Mesendoderm (in vitro differentiated cells): Measurements from ENCODE around the gene SPTBN4.
A peak's percentile ranks its signal among the peaks of the same experiment; 100 is the strongest.

Experiments
- DNase-seq: peaks from one replicate; pipeline ENCODE4 v3.0.0; 2013
- H2AK5ac ChIP-seq: 2 replicates; pipeline ENCODE4 v1.6.1; 2013; ENCODE audit warnings: low read length, inconsistent platforms
- H2BK120ac ChIP-seq: 2 replicates; pipeline ENCODE4 v1.6.1; 2013; ENCODE audit warnings: low read depth, mild to moderate bottlenecking, low read length, moderate library complexity, mixed read lengths
- H2BK15ac ChIP-seq: replicated peaks from 2 replicates; pipeline ENCODE4 v1.6.1; 2013; ENCODE audit warnings: low read depth, mild to moderate bottlenecking, moderate library complexity
- H2BK5ac ChIP-seq: 2 replicates; pipeline ENCODE4 v1.6.1; 2013; ENCODE audit warnings: low read length, inconsistent platforms
- H3K18ac ChIP-seq: 2 replicates; pipeline ENCODE4 v1.6.1; 2013; ENCODE audit warnings: mild to moderate bottlenecking, low read length, mixed read lengths
- H3K23ac ChIP-seq: one replicate; pipeline ENCODE4 v1.6.1; 2013; ENCODE audit warnings: low read length
- H3K27ac ChIP-seq: 2 replicates; pipeline ENCODE4 v1.5.1; 2013; ENCODE audit warnings: low read depth, mild to moderate bottlenecking, inconsistent platforms, low read length, moderate library complexity
- H3K27me3 ChIP-seq: 2 replicates; pipeline ENCODE4 v1.6.1; 2013; ENCODE audit warnings: low read length, control low read depth, mild to moderate bottlenecking, inconsistent platforms; ENCODE audit not compliant: insufficient read depth, poor library complexity
- H3K36me3 ChIP-seq: 2 replicates; pipeline ENCODE4 v1.6.1; 2013; ENCODE audit warnings: low read length, inconsistent platforms; ENCODE audit not compliant: control insufficient read depth, insufficient read depth
- H3K4ac ChIP-seq: one replicate; pipeline ENCODE4 v1.6.1; 2013; ENCODE audit warnings: low read depth, mild to moderate bottlenecking, low read length, moderate library complexity
- H3K4me1 ChIP-seq: 2 replicates; pipeline ENCODE4 v1.6.1; 2013; ENCODE audit warnings: low read depth, low read length, inconsistent platforms; ENCODE audit not compliant: control insufficient read depth
- H3K4me2 ChIP-seq: 2 replicates; pipeline ENCODE4 v1.6.1; 2013; ENCODE audit warnings: low read length
- H3K4me3 ChIP-seq: 2 replicates; pipeline ENCODE4 v1.5.1; 2013; ENCODE audit warnings: mild to moderate bottlenecking, low read length
- H3K56ac ChIP-seq: one replicate; pipeline ENCODE4 v1.6.1; 2013; ENCODE audit warnings: low read length
- H3K79me1 ChIP-seq: 2 replicates; pipeline ENCODE4 v1.6.1; 2013; ENCODE audit warnings: low read length, inconsistent platforms
- H3K79me2 ChIP-seq: 2 replicates; pipeline ENCODE4 v1.6.1; 2013; ENCODE audit warnings: mild to moderate bottlenecking, low read length; ENCODE audit not compliant: control insufficient read depth, insufficient read depth
- H3K9ac ChIP-seq: 2 replicates; pipeline ENCODE4 v1.6.1; 2013; ENCODE audit warnings: low read length, inconsistent platforms
- H4K5ac ChIP-seq: one replicate; pipeline ENCODE4 v1.6.1; 2013; ENCODE audit warnings: low read length
- H4K8ac ChIP-seq: one replicate; pipeline ENCODE4 v1.6.1; 2013; ENCODE audit warnings: low read depth, mild to moderate bottlenecking, control low read depth, low read length, moderate library complexity
- whole genome bisulfite sequencing: extraction: QIAGEN DNeasy Blood & Tissue Kit; methylation state at CpG from one replicate; pipeline ENCODE4 v1.1.7; 2013; ENCODE audit warnings: low lambda C conversion rate, missing lambda C conversion rate; ENCODE audit not compliant: insufficient coverage; ENCODE audit errors: extremely low coverage; 5-methylcytosine and 5-hydroxymethylcytosine counted together

The SPTBN4 gene

GRCh38 chr19:40528078-40528477 lies 61.3 kb downstream of the SPTBN4 start:
- Histone ChIP-seq H2BK5ac (no peak overlapping the region), H3K9ac (no peak overlapping the region), H3K79me1 (no peaks in the 10 kb centered on the region), H3K36me3 (no peaks in the 10 kb centered on the region), H3K27ac (no peak overlapping the region), H3K4me2 (no peak overlapping the region), H3K4ac (no peak overlapping the region), H2BK15ac (no peak overlapping the region), H3K18ac (no peak overlapping the region), H3K23ac (no peak overlapping the region), H4K5ac (no peak overlapping the region), H2AK5ac (no peak overlapping the region), H3K56ac (no peak overlapping the region), H3K79me2 (no peaks in the 10 kb centered on the region), H4K8ac (no peak overlapping the region), H3K27me3 (no peaks in the 10 kb centered on the region), H3K4me3 (no peak overlapping the region), H2BK120ac (no peak overlapping the region), H3K4me1 (peaks cover 2% of the 10 kb centered on the region)
- DNase-seq: no peak
- no CpG with 5 or more reads among the region's 6 CpGs for WGBS

GRCh38 chr19:40528533-40529092 lies 61.8 kb downstream of the SPTBN4 start:
- Histone ChIP-seq H3K4ac (no peak overlapping the region), H3K27ac (no peak overlapping the region), H2BK5ac (no peak overlapping the region), H2AK5ac (no peak overlapping the region), H2BK120ac (no peak overlapping the region), H3K4me2 (no peak overlapping the region), H3K79me2 (no peaks in the 10 kb centered on the region), H4K8ac (no peak overlapping the region), H3K23ac (no peak overlapping the region), H2BK15ac (no peak overlapping the region), H3K9ac (no peak overlapping the region), H3K4me3 (no peak overlapping the region), H3K56ac (peak overlapping the region; percentile 30), H4K5ac (no peak overlapping the region), H3K27me3 (no peaks in the 10 kb centered on the region), H3K36me3 (no peaks in the 10 kb centered on the region), H3K79me1 (no peaks in the 10 kb centered on the region), H3K18ac (no peak overlapping the region), H3K4me1 (peaks cover 2% of the 10 kb centered on the region)
- no peak for DNase-seq
- no CpG with 5 or more reads among the region's 14 CpGs for WGBS

DNA sequence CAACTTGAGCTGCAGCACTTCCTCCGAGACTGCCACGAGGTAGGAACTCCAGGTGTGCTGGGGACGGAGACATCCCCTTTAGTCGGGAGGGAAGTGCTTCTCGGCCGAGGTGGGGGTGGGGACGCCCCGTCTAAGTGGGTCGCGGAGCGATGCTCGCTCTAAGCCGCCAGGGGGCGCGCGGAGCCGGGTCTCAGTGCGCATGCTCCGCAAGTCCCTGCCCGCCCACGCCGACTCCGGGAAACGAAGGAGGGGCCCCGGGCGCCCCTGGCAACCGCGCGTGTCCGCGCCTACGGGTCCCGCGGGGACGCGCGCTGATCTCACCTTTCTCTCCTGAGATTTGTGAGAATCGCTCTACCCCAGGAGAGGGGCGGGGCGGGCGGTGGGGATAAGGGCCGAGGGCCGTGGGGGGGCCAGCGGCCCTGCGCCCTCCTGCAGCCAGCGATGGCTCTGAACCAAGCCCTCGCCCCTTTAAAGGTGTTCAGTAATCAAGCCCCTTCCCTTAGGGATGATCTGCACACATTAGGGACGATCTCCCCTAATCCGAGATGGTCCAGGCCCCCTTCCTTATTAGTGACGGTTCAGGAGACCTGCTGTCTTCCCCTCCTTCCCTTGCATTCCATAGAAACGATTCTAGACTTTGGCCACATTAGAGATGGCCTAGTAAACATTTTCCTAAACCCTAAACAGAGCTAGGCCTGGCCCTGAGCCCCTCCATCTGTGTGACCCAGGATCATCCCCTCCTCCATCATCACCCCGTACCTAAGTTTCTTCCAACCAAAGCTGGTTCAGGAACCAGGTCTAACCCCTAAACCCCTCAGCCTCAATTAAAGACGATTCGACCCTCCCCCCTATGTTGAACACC lies 62.5 kb downstream of the SPTBN4 start:
- H3K27ac ChIP-seq: no peak overlapping the region

DNA sequence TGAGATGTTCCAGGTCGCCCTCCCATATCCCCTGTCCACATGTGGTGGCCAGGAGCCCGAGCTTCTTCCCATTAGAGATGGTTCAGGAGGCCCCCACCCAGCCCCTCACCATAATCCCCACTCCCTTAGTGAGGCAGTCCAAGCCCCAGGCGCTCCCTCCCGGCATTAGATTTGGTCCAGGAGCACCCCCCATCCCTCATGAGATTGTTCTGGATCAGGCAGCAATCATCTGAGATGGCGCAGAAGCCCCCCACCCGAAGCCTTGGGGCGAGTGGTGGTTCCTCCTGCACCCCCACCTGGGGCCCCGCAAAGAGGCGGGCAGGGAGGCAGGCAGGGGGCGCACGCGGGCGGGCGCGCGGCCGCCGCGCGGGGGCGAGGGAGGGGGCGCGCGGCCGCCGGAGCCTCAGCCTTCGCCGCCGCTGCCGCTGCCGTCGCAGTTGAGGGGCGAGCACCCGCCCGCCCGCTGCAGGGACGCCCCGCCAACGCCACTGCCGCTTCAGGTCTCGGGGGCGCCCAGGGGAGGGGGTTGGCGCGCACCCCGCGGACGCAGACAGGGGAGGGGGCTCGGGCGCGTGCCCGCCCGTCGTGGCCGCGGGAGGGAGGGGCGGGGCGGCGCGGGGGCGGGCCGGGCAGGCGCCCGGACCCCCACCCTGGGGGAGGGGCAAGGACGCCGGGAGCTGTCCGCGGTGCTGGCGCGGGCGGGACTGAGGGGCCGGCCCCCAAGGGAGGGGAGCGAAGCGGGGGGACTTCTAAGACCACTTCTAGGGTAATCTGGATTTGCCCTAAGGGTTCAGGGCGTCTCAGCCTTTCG lies 63.5 kb downstream of the SPTBN4 start:
- Histone ChIP-seq H3K36me3 (no peaks in the 10 kb centered on the region), H4K5ac (no peak overlapping the region), H3K79me1 (no peaks in the 10 kb centered on the region), H3K79me2 (no peaks in the 10 kb centered on the region), H3K56ac (peak overlapping the region; percentile 86), H3K4me2 (peak overlapping the region; percentile 14), H3K4ac (no peak overlapping the region), H2BK5ac (no peak overlapping the region), H3K27ac (no peak overlapping the region), H3K27me3 (no peaks in the 10 kb centered on the region), H2AK5ac (no peak overlapping the region), H3K4me3 (no peak overlapping the region), H3K23ac (no peak overlapping the region), H3K4me1 (peaks cover 2% of the 10 kb centered on the region), H4K8ac (no peak overlapping the region), H2BK15ac (no peak overlapping the region), H2BK120ac (no peak overlapping the region), H3K18ac (peak overlapping the region; percentile 82), H3K9ac (peak overlapping the region; percentile 57)
- no CpG with 5 or more reads among the region's 75 CpGs for WGBS
- DNase-seq: peak; percentile 57

More for the DNA sequence above, 62.5 kb downstream of the SPTBN4 start:
- no CpG with 5 or more reads among the region's 54 CpGs for WGBS
- Histone ChIP-seq H3K4me2 (peak overlapping the region; percentile 43), H2BK5ac (no peak overlapping the region), H3K27me3 (no peaks in the 10 kb centered on the region), H2BK15ac (no peak overlapping the region), H3K56ac (peak overlapping the region; percentile 36), H3K79me2 (no peaks in the 10 kb centered on the region), H3K23ac (no peak overlapping the region), H3K4ac (no peak overlapping the region), H2BK120ac (no peak overlapping the region), H3K9ac (peak overlapping the region; percentile 33), H2AK5ac (no peak overlapping the region), H4K8ac (no peak overlapping the region), H3K4me1 (peaks cover 2% of the 10 kb centered on the region), H3K79me1 (no peaks in the 10 kb centered on the region), H3K18ac (no peak overlapping the region), H4K5ac (no peak overlapping the region), H3K36me3 (no peaks in the 10 kb centered on the region), H3K4me3 (no peak overlapping the region)
- peak; percentile 95 for DNase-seq

DNA sequence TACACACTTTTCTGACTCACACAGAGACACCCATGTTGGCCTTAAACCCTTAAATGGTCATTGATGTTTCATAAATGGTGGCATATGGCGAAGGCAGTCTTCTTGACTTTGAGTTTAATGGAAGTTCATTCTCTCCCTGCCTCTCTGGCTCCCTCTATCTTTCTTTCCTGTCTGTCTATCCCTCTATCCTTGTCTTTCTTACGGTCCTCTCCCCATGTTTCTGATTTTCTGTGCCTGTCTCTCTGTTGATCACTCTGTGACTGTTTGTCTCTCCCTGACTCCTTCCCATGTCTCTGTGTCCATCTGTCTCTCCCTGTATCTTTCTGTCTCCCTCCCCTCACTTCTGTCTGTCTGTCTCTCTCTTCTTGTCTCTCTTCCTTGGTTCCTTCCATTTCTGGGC lies 66.7 kb downstream of the SPTBN4 start:
- Histone ChIP-seq H3K56ac (no peak overlapping the region), H3K79me1 (no peaks in the 10 kb centered on the region), H3K9ac (no peak overlapping the region), H4K5ac (no peak overlapping the region), H3K27ac (no peak overlapping the region), H3K27me3 (no peaks in the 10 kb centered on the region), H3K23ac (no peak overlapping the region), H3K79me2 (no peaks in the 10 kb centered on the region), H3K4ac (no peak overlapping the region), H3K4me3 (no peak overlapping the region), H2BK15ac (no peak overlapping the region), H2BK5ac (no peak overlapping the region), H3K4me2 (no peak overlapping the region), H4K8ac (no peak overlapping the region), H3K36me3 (no peaks in the 10 kb centered on the region), H3K18ac (no peak overlapping the region), H3K4me1 (peaks cover 2% of the 10 kb centered on the region), H2BK120ac (no peak overlapping the region), H2AK5ac (no peak overlapping the region)
- no peak for DNase-seq
- WGBS: no CpG with 5 or more reads among the region's 2 CpGs
